Left ventricle myocardium superior (tissue), 1 donor: ENCODE data around the gene KLC4. TPM values are rescaled to one million over a fixed set of nuclear protein-coding genes. Genes with fewer than 3 reads are reported as not detected.
"Not testable (repeated sequence)": the region's sequence is repeated elsewhere in the genome, so short reads cannot be mapped to it uniquely, and the experiment has no call there.

Source experiments
- ATAC-seq: fragments of 200-7000 bp; cut with Tn5 transposase; one replicate; pipeline ENCODE4 v1.9.1; 2020; ENCODE audit warnings: mild to moderate bottlenecking, moderate library complexity
- DNase-seq: peaks from one replicate; pipeline ENCODE4 v3.0.0-alpha.2; 2020
- intact Hi-C: fragments of 100-400 bp; cut with micrococcal nuclease; formaldehyde crosslinking; loops from one replicate; pipeline ENCODE4 v1.11.0; 2022
- total RNA-seq: library from RNA; stranded (reverse); fragmentation: NEBNext Ultra II Directional; extraction: Animal tissue kit (Norgen Biotek cat#: 25700); gene quantifications from one replicate; pipeline ENCODE4 v1.2.1, GENCODE V29; 2021
- donor health status: DM: no; HTN: yes; CAD: no; lungs with severe emphysema.

Gene KLC4
- total RNA-seq, 1 donor from 2014 or later = 35.9 TPM

DNA sequence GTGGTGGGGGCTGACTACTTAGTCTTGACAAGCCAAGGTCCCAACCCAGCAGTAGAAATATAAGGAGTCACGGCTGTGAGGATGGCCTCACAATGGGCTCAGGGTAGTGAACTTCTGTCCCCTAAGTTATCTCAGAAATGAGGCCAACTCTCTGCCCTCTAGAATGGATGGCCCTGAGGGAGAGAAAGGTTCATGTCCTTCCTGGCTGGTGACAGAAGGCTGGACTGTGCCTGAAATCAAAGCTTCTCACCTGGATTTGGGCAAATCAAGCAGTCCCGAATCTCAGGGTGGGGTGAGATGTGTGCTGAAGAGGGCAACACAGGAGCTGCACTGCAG is 25.3 kb upstream of the KLC4 start:
- ATAC-seq (no peak), DNase-seq (no peak)
- intact Hi-C loops = no loop called here

DNA sequence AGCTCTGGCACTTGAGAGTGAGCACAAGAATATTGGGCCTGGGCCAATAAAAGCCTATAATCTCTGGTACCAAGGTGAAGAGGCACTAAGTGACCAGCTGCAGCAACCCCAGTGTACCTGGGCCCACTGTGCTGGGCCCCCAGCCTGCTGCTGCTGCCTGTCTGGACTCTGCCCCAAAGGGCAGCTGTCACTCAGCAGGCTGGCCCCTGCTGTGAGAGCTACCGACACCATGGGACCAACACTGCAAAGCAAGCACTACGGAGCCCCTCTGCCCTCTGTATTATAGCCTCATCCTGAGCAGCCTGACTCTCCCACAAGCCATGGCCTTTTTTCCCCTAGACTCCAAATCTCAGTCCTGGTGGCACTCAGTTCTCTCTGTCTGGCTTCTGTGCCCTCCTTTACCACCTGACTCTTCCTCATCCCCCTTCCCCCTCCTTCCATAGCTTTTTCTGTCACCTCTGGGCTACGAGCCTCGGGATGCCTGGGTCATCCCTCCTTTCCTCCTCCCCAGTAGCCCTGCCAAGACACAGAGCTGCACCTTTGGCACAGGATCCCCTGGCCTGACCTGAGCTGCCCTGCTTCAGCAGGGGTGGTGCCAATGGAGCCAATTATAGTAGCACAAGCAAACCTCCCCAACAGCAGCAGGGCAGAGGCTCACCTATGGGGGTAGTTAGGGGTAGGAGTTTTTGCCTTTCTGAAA is 23.8 kb upstream of the KLC4 start:
- peak; percentile 96 for ATAC-seq
- peak; percentile 80 for DNase-seq
- intact Hi-C loops = no loop called here

DNA sequence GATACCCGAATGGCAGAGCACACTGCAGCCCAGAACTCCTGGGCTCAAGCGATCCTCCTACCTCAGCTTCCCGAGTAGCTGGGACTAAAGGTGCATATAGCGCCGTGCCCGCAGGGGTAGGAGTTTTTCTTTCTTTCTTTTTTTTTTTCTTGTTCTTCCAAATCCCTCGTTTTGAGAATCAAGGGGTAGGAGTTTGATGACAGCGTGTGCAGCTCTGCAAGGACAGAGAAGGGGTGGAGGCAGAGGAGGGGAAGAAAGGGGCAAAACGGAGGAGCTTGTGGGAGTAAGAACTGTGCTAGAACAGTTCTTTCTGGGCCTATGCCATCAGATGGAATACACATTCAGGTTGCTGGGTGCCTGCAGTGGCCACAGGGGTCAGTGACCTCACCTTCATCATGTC is 22.7 kb upstream of the KLC4 start:
- ATAC-seq (no peak), DNase-seq (no peak)
- intact Hi-C loops = no loop called here

DNA sequence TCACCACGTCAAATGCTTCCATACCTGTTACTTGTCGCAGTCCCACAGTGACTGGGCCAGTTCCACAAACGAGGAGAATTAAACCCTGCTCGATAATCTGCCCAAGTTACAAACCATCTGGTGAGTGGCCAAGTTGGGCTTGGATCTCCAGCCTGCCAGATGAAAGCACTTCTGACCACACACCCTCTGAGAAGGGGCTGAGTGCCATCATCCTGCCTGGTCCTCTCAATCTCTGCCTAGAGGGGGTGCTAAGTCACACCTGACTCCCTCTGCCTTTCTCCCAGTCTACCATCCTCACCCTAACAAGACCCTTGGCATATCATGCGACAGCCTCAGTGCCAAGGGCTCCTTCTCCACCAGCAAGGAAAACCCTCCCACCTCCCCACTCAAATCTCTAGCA is 22.2 kb upstream of the KLC4 start:
- DNase-seq (no peak), ATAC-seq (peak; percentile 46)
- intact Hi-C loops = no loop called here

DNA sequence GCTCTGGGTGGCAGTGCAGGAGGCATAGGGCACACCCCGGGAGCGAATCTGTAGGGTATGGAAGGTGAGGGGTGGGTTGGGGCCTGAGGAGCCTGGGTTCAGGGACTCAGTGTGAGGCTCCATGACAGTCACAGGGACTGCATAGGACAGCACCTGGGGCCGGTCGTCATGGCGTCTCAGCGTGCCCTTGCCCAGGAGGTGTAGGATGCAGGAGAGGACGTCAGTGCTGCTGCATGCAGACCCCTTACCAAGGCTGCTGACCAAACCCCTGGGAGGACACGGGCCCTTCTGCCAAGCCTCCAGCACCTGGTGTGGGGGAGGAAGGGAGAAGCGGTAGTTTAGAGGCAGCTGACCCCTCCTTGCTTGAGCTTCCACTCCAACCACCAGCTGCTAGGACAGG is 21.7 kb upstream of the KLC4 start:
- no peak for DNase-seq
- intact Hi-C loops = no loop called here
- no peak for ATAC-seq

DNA sequence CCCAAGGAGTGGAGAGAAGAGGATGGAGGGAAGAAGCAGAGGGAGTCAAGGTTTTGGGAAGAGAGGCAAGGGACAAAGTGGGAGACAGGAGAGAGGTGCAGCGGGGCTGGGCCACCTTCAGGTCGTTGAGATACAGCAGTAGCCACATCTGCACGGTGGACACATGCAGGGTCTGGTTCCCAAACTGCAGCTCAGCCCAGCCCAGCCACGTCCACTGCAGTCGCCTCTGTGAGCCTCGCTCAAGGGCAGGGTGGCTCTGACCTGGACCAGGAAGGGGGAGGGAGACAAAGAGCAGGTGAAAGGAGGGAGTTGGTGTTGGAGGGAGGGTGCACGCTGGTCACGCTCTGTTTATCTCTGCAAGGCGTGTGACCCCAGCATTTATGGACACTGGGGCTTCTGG is 20.7 kb upstream of the KLC4 start:
- DNase-seq (no peak), ATAC-seq (no peak)
- intact Hi-C loops = no loop called here

DNA sequence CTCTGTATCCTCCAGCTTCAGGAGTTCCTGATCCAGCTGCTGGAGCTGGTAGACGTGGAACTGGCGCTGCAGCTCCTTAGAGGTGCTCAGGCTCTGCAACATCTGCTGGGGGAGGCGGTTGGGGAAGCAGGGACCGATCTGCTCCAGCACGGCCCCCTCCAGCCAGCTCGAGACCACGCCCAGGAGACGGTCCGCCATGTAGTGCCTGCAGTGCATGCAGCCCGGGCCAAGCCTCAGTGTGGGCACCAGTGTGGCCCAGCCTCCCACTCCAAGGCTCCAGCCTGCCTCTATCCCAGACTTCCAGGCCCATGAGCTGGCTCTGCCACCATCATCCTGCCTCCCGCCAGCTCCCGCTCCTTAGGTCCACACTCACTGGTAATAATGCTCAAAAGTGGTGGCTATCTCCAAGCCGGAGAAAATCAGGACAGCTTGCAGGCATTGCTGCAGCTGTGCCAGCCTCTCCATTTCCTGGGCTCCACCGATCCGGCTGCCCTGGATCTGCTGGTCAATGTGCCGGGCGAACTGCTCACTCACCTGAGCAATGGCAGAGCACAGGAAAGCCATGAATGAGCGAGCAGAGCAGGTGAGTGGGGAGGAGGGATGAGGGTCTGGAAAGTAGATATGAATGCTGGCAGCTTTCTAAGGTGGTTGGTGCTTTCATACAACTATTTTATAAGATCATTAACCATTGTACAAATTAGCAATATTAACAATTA is 18.7 kb upstream of the KLC4 start:
- DNase-seq (no peak), ATAC-seq (no peak)
- intact Hi-C loops = no loop called here

DNA sequence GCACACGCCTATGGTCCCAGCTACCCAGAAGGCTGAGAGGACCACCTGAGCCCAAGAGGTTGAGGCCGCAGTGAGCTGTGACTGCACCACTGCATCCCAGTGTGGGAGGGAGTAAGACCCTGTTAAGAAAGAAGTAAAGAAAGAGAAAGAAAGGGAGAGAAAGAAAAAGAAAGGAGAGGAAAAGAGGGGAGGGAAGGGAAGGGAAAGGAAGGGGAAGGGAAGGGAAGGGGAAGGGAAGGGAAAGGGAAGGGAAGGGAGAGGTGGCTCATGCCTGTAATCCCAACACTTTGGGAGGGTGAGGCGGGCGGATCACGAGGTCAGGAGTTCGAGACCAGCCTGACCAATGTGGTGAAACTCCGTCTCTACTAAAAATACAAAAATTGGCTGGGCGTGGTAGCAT is 18.0 kb upstream of the KLC4 start:
- DNase-seq, ATAC-seq, intact Hi-C loops: not testable (repeated sequence)

DNA sequence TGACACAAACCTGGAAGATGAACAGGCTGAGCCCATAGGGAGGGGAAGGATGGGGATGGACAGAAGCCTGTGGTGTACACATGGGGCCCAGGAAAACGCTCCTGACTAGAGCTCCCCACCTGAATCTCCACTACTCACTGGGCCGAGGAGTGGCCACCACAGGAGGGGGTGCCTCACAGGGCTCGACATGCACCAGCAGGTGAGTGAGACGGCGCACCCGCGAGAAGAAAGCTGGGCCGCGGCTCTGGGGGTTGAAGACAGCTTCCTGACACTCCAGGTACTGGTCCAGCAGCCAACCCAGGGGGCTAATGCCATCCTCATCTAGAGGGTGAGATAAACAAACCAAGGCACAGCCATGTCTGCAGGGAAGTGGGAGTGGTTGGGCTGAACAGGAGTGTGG is 16.1 kb upstream of the KLC4 start:
- no peak for DNase-seq
- intact Hi-C loops = no loop called here
- ATAC-seq = no peak

DNA sequence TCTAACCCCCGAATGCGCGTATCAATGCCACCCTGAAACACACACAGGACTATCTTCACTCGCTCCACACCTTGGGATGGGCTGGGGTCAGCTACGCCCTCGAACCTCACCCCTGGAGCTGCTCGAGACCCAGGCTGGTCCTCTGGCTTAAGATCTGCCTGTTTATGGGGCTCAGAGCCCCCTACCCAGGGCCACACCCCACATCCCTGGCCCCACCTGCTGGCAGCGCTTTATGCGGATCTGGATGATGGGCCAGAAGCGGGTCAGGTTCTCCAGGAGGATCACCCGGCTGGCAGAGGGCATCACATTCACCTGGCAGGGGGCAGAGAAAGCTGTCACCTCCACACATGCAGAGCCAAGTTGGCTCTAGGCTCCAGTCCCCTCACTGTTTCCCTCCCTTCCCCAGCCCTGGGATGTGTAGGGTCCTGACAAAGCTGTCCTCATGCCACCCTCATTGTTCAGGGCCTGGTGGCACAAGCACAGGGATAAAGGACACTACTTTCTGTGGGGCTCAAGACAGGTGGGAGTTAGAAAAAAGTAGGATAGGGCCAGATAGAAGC is 14.0 kb upstream of the KLC4 start:
- DNase-seq (no peak), ATAC-seq (no peak)
- intact Hi-C loops = no loop called here

DNA sequence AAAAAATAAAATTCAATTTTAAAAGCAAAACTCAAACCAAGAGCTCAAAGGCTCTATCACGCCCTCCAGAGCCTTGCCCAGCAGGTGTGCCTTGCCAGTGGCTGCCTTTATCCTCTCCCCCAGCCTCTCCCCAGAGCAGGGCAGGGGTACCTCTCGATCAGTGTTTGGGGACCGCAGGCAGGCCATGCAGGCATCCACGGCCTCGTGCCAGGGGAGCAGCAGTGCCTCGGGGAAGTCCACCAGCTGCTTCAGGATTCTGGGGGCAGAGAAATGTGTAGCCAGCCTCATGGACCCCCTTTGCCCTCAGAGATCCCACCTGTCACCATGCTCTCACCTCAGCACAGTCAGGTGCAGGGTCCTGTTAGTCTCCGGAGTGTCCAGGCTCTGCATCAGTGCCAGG is 11.4 kb upstream of the KLC4 start:
- ATAC-seq = no peak
- DNase-seq = no peak
- intact Hi-C loops = no loop called here

DNA sequence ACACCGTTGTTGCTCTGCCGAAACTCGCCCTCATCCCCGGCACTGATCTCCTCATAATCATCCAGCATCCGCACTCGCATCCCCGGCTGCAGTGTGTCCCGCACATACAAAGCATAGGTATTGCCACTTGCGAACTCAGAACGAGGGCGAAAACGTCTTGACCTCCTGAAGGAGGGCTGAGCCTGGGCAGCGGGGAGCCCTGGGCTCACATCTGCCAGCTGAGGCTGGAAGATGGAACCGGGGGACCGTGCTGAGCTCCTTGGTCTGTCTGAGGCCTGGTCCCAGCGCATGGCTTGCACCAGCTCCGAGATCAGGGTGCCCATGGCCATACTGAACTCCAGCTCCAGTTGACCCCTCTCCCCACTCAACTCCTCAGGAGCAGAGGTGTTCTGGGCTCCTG is 8.4 kb upstream of the KLC4 start:
- ATAC-seq (no peak), DNase-seq (no peak)
- intact Hi-C loops = no loop called here

DNA sequence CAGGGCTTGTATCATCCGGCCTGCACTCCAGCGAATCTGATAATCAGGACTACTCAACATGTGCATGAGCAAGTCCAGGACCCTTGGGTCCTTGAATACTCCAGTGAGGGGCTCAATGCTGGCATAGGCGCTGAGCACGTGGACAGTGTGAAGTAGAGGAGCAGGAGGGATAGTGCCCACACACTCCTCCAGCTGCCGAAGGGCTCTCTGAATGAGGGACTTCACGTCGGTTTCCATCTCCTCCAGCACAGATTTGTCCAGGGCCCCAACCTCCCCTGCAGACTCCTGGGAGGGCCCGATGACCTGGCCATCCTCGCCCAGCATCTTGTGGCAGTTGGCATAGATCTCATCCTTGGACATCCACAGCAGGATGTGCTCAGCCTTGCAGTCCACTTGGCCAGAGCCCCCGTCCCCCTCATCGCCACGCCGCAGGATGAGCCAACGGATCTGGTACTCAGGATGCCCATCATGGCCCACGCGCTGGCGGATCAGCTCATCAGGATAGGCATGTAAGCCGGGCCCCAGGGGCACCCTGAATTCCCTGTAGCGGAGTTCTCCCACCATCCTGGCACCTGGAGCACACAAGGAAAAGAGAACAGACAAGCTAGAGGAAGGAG is 7.1 kb upstream of the KLC4 start:
- ATAC-seq (no peak), DNase-seq (peak; percentile 39)
- intact Hi-C loops = no loop called here

DNA sequence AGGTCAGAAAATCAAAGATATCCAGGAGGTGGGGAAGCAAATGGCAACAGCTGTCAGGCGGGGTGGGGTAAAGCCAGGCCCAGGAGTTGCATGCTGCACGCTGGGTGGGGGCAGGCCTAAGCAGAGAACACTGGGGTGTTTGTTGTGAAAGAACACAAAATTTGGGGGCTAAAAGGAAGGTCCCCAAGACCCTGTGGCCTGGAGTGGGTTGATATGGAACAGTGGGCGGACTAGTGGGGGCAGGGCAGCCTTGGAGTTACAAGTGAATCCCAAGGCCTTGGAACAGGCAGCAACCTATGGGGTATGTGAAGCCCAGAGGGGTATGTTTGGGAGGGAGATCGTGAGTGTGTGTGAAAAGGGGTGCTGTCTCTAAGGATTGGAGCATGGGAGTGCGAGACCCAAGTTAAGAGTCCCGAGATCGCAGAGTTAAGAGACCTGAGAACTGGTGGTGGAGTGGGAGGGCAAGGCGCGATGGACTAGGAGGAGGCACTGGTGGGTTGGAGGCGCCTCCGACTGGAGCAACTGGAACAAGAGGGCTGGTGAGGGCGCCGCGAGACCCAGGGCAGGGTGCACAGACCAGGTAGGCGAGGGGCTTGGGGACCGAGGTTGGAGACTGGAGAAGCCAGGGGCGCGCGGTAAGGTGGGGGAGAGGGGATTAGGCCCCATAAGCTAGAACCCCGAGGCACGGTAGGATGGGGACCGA is 6.4 kb upstream of the KLC4 start:
- intact Hi-C loops = no loop called here
- ATAC-seq (peak; percentile 38), DNase-seq (peak; percentile 35)

DNA sequence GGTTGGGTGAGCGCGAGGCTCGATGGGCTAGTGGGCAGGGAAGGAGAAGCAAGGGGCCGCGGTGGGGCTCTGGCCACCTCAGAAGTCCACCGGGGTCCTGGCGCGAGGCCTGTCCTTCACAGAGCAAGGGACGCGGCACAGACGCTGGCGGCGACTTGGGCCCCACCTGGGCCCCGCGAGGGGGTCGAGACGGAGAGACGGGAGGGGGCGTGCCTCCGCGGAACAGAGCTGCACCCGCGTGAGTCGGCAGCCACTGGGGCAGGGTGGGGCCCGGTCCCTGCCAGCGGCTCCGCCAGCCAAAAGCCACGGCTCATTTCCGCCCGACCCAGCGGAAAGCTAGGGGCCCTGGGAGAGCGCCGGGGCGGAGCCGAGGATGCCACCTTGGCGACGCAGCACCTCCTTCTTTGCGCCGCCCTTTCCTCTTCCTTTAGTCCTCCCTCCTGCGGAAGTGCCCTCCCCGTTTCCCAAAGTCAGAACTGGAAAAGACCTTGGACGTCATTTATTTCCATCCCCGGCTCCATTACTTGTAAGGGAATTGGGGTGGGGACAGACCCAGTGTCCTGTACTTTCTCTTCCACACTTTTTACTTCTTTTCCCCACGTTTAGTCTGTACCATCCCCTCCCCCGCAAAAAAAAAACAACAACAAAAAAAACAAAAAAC is 5.8 kb upstream of the KLC4 start, which contains the start of gene CUL7:
TSS of gene CUL7 (minus strand) at position 307 of the 661 bp plus-strand sequence. CDS start 1,063 bp downstream, outside the sequence.
- DNase-seq (peak; percentile 95), ATAC-seq (peak; percentile 95)
- intact Hi-C loops = no loop called here

DNA sequence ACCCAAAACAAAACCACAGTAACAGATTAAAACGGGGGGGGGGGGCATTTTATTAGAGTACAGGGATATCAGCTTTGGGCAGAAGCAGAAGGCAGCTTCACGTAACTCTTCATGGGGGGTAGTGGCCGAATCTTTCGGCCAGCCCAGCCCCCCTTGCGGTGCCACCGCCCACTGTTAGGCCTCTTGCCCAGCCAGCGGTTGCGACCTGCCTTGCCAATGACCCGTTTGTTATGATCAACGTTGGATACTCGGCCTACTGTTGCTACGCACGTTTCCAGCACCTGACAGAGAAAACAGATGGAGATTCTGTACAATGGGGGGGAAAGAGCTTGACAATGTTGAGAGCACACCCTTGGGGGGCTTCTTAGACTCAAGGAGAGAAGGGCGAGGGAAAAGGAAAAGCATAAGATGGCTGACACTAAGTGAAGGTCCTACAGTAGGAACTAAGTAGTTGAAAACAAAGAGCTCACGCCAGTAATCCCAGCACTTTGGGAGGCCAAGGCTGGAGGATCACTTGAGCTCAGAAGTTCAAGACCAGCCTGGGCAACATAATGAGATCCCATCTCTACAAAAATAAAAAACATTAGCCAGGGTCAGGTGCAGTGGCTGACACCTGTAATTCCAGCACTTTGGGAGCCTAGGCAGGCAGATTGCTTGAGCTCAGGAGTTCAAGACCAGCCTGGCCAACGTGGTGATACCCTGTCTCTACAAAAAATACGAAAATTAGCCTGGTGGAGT is 5.1 kb upstream of the KLC4 start:
- intact Hi-C loops = no loop called here
- ATAC-seq = no peak

DNA sequence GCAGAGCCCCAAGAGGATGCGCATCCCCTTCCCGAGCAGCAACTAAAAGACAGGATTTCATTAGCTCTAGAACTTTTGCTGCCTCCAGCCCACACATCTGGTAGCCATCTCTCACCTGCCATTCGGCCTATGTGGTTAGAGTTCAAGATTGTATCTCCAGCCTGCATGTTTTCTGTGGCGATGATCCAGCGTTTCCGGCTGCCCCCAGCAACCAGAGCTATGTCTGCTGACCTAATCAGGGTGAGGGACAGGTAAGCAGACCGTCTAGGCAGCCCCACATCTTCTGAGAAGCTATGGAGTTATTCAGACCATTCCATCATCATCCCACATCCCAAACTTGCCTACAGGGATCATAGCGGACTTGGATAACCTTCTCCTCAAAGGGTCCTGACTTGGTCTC is 3.5 kb upstream of the KLC4 start:
- DNase-seq = no peak

More for the DNA sequence above, 5.1 kb upstream of the KLC4 start:
- DNase-seq = peak; percentile 39

DNA sequence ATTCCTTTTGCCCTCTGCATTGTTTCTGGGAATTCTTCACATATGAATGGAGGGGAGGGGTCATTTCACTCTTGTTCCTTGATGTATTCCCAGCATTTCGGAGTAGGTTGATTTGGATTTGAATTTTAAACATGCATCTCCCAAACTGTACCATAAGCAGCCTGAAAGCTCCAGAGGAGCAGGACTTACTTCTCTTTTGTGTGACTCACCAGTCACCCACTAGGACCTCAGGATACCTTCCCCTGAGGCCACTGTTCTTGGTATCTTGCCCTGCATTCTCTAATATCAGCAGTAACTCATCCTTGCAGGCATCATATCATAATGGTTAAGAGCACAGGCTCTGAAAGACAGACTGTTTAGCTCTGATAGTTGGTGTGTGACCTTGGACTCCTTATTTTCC is 900 bp upstream of the KLC4 start:
- ATAC-seq (no peak), DNase-seq (no peak)
- intact Hi-C loops = no loop called here

More for the DNA sequence above, 3.5 kb upstream of the KLC4 start:
- no peak for ATAC-seq
- intact Hi-C loops = no loop called here
